NCI-H2171 (cell line): Measurements from ENCODE around the gene TSPAN17.
"Not testable (repeated sequence)": the region's sequence is repeated elsewhere in the genome, so short reads cannot be mapped to it uniquely, and the experiment has no call there.

Source experiments
- DNase-seq: peaks from one replicate; lab custom pipeline; 2025; lab: John Stamatoyannopoulos, UW

Gene TSPAN17

DNA sequence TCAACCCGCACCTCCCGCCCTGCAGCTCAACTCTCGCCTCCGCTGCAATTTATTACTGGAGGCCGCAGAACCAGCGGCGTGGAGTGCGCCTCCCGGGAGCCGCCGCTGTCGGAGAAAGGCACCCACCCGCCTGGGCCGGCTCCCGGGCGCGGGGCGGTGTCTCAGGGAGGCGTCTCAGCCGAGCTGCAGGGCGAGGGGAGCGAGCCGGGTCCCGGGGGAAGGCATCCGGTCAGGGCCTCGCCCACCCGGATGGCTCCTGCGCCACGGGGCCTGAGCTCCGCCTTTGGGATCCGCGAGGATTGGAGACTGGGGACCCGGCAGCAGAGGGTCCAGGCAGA, 32.9 kb downstream of the TSPAN17 start:
- DNase-seq, result no peak

DNA sequence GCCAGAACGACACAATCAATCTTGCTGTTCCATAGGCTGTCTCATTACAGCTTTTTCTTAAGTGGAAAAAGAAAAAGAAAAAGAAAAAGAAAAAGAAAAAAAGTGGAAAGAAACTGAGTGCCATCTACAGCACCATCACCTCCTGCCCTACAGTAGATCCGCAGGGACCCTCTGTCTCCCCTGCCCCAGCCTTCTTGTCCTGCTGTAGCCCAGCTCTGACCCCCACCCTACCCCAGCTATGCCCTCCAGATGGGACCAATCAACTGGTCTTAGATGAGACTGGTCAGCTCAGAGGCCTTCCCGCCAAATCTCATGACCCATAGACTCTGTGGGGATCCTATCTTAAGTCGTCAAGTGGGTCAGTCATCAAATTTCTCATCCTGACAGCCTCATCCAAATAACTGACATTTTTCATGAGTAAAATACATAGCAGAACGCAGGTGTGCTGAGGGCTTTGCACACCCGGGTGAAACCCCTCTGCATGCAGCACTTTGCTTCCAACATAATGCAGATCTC, 34.8 kb downstream of the TSPAN17 start:
- no peak for DNase-seq

DNA sequence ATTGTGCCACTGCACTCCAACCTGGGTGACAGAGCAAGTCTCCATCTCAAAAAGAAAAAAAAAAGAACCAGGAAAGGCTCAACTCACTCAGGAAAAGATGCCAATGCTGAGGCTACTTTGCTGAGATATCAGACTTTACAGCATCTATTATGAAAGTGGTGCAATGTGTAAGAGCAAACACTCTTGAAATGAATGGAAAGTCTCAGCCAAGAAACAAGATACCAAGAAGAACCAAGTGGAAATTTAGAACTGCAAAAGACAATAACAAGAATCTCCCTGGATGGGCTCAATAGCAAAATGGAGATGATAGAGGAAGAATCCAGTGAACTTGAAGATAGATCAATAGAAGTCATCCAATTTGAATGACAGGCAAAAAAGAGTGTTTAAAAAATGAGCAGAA, 37.7 kb downstream of the TSPAN17 start:
- DNase-seq, result no peak

DNA sequence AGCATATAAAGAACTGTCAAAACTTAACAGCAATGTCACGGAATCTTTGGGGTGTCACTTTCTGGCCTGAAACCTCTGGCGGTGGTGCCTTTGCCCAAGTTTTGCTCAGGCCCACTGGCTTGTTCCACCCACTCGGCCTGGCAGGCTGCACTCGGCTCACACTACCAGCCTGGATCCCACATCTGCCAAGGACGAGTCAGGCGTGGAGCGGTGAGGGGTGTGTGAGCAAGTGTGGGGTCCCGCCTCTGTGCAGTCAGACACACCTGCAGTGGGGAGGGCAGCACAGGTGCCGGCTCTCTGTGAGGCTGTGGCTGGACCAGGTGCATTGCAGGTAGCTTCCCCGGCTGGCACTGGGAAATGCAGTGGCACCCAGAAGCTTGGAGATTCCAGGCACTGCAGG, 40.0 kb downstream of the TSPAN17 start:
- DNase-seq, result no peak

DNA sequence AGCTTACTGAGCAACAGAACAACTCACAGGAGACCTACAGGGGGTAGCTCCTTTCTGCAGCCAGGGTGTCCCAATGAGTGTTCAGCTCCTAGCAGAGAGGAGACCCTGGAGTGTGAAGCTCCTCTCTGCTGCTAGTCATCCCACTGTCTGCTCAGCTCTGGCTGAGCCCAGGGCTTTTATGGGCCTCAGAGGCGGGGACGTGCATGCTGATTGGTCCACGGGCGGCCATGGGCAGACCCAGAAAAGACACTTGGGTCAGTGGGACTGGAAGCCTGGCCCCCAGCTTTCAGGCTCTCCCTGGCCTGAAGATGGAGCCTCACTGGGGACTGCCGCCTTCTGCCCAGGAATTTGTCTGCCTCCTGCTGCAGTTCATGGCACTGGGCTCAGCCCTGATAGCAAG, 40.6 kb downstream of the TSPAN17 start:
- no peak for DNase-seq

DNA sequence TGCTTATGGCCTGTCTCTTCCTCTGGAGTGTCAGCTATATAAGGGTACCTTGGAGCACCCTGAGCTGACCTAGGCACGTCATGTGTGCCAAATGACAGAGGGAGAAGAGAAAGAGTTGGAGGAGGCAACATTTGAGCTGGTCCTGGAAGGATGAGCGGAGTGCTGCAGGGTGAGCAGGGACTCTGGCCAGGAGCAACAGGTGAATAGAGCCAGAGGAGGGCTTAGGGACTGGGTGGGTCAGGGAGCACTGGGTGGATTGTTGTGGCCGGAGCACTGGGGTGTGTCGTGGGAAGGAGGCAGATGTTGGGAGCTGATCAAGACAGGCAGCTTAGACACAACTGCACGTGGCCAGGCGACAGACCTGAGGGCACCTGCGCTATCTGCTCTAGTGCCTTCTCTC, 43.6 kb downstream of the TSPAN17 start:
- no peak for DNase-seq

DNA sequence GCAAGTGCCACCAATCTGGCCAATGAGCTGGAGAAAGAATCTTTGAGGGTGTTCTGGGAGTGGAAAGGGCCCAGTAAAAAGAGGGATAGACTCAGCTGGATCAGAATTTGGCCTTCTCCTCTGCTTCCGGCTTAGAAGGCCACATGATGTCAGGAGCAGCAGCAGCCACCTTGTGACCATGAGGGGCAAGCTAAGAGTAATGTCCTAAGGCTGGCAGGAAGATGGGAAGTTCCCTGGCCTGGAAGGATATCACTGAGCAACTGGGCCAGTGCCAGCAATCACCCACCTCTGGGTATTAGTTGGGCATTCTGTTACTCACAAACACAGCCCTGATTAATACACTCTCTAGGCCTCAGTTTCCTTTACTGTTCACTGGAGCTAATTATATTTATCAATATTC, 44.2 kb downstream of the TSPAN17 start:
- no peak for DNase-seq

DNA sequence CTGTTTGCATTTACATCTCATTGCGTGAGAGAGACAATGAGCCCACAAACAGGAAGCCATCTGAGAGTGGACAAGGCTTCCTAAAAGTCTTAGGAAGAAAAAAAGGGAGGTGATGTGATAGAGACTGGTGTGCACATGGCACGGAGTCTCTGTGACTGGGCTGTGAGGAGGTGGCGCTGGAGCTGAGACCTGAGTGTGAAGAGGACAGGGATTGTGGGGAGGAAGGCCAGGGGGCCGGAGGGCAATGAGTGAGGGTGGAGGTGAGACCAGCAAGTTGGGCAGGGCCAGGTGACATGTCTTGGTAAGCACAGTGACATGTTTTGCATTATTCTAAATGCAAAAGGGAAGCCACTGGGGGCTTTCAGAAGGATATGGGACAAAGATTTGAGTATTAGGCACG, 45.0 kb downstream of the TSPAN17 start:
- no peak for DNase-seq

DNA sequence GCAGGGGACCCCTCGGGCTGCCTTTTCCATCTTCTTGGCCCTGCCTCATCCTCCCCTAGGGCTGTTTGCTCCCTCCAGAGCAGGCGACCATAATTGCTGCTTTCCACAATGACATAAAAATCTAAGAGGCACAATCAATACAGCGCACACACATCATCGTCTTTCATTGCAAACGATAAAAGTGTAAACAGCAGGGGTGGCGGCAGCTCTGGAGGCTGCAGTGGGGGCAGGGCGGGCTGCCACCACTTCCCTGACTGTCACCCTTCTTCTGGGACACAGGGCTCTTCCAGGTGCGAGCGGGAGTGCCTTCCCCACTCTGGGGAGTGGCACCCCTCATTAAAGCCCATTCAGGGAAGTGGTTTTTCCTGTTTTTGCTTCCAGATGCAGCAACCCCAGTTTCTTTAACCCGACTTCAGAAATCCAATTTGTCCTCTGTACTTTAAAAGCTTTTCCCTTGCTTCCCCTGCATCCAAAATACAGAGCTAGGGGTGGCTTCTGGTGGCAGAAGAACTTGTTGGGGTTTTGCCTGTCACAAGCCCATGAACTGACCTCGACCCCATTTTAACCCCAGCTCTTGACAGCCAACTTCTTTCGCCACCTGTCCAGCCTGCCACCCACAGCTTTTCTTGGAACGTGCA, 45.7 kb downstream of the TSPAN17 start:
- no peak for DNase-seq

DNA sequence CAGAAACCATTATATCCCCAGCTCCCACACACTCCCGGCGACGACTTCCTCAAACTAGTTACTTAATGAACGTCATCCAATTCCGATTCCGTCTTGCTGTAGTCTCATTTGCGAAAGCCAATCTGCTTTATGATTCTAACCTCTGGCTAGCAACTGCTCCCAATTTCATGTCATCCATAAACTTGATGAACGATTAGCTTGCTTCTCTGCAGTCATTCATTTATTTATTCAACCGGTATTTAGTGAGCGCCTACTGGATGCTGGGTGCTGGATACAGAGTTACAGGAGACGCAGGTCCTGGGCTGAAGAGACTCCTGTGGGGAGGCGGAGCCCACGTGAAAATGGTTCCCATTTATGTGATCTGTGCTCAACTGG, 46.2 kb downstream of the TSPAN17 start:
- no peak for DNase-seq

DNA sequence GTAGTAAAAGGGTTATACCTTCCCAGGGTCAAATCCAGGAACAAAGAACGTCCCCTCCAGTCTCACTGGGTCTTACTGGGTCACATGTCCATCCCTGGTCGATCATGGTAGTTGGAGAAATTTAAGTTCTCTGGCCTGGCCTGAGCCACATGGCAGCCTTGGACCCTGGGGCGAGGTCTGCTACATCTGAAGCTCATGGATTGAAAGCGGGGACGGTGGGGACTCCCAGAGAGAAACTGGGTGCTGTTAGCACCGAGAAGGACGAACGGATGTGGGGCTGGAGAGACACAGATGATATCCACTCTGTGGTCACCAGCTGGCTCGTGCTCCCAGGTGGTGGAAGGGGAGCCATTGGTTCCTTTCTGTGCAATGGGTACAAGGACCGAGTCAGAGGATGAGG, 46.9 kb downstream of the TSPAN17 start:
- DNase-seq, result no peak

DNA sequence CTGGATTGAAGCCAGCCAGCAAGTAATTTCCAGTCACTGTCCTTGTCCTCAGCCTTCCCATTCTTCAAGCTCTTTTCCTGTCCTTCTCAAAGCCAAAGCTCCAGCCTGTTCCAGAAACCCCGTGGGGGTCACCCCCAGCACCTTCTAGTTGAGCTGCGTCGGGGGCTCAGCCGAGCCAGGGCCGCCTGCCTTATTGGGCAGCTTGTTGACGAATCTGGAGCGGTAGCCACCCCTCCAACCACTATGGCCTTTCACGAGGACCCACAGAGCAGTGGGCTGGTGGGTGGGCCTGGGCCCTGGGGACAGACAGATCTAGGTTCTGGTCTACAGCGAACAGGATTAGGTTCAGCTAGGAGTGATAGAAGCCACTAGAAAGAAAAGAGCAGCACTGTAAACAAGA, 47.3 kb downstream of the TSPAN17 start:
- DNase-seq, result no peak

DNA sequence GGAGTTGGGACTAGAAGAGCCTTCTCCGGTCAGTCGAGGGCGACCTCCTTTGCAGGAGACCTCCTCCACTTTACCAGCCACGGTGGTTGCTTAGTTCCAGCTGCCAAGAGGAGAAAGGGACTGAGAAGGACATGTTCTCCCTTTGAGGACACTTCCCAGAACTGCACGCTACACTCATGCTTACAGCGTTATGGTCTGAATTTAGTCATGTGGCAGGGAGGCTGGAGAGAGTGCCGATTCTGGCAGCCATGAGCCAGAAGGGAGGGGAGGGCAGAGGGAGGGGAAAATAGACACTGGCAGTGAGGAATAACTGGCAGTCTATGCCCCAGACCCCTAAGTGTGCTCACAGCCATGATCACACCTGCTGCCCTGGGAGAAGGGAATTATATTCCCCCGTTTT, 47.8 kb downstream of the TSPAN17 start:
- no peak for DNase-seq

DNA sequence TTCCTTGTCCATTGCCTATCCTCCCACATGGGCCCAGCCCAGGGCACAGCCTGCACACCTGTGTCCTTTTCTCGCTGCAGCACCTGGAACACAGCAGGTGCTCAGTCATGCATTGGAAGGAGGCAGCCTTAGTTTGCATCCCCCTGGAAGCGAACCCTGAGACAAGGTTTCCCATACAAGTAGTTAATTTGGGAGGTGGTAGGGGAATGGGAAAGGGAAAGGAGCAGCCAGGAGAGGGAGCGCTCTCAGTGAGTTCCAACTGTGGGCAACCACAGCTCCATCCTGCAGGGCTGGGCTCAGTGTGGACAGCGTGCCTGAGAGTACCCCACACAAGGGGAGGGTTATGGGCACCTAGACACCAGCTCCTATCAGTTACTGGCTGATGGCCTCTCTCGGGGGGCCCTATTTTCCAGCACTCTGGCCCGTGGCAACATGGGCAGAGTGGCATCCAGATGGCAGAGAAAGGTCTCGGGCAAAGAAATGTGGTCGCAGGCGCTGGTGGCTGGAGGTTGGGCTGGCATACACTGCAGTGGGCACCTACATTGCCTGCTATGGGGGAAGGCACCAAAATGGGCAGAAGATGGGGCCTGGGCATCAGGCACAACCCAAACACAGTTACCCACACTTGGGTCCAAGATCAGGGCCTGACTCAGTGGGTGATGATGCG, 50.1 kb downstream of the TSPAN17 start:
- peak; percentile 16 for DNase-seq

DNA sequence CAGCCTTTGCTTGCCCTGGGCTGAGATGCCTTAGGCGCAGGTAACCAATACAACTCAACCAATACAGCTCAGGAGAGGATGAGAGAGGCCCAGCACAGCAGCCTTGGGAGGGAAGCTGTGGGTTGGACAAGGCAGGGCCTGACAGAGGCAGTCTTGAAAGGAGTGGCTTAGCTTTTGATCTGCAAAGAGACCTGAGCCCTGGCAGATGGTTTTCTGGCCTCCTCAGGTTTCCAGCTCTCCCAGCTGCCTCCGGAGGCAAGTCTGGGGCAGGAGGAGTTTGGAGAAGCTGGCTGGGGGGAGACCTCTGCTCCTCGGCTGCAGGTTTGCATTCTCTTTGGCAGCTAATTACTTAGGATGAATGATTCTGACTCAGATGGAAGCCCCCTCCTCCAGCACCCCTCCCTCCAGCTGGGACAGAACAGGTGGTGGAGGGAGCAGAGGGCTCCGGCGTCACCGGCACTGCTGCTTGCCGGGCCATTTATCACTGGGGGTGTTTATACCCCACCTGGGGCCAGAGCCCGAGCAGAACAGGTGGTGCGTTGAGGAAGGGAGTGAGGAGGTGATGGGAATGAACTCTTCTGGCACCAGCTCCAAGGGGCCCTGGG, 50.8 kb downstream of the TSPAN17 start:
- peak; percentile 95 for DNase-seq

DNA sequence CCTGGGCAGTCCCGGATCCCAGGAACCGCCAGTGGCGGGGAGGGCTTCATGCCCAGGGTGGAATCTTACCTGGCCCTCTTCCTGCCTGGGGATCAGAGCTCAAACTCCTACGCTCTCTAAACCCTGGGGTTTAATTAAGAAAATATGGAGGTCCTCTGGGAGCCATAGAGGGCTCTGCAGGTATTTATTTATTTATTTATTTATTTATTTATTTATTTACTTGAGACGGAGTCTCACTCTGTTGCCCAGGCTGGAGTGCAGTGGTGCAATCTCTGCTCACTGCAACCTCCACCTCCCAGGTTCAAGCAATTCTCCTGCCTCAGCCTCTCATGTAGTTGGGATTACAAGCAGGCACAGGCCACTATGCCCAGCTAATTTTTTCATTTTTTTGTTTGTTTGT, 52.2 kb downstream of the TSPAN17 start:
- not testable (repeated sequence) for DNase-seq

DNA sequence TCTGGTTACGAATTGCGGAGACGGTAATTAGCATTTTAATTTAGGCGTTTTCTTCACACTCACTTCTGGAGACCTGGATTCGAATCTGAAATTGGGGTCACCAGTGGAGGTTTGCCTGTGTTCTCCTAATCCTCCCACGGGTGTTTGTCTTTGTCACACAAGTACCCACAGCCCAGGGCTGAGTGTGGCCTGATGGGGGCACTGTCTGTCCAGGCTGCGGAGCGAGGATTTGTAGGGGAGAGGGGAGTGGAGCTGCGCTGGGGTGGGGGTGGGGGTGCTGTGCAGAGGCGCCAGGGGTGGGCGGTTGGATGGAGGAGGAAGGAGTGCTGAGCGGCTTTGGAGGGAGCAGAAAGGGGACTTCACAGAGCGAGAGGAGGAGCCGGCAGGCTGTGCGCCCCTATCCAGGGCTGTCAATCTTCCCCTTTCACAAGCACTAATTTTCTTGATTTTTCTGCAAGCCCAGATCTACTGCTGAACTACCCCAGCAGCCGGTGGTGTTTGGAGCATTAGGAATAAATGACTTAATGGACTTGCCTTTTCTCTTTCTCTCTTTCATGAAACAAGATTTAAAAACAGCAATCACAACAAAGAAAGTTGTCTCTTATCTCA, 53.1 kb downstream of the TSPAN17 start:
- no peak for DNase-seq

DNA sequence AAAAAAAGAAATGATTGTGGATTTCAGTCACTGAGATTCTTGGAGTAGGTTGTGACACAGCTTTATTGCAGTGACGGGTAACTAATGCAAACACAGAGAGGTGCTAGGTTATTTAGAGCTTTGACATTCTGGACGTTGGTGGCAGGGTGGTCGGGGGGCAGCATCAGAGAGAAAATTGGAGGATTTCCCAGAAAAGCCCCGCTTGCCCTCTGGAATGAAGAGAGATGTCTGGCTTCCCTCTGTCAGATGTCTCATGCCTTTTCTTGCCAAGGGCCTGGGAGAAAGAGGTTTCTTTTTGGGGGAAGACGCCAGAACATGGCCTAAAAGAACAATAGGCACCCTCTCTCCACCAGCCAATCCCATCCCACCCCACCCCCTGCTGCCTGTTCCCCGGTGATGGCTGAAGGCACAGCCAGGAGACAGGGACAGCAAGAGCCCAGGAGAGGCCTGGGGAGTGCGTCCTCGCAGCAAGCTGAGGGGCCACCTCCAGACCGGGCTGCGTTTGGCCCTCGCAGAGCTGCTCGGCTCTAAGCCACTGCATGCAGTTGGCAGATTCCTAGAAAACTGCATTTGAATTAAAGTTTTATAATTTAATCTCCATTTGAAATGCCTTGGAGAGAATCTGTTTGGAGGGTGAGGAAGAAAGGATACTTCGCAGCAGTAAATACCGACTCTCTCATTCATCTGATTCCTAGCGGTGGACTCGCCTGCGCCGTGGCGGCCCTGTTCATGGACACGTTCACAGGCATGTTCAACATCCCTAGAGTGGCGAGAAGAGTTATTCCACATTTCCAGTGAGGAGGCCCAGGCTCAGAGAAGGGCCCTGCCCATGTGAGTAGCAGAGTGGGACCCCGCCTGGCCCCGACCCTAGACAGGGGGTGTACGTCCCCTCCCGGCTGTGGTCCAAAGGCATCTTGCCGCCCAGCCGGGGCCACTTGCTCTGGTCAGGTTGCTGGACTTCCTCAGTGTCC, 55.7 kb downstream of the TSPAN17 start:
- no peak for DNase-seq

DNA sequence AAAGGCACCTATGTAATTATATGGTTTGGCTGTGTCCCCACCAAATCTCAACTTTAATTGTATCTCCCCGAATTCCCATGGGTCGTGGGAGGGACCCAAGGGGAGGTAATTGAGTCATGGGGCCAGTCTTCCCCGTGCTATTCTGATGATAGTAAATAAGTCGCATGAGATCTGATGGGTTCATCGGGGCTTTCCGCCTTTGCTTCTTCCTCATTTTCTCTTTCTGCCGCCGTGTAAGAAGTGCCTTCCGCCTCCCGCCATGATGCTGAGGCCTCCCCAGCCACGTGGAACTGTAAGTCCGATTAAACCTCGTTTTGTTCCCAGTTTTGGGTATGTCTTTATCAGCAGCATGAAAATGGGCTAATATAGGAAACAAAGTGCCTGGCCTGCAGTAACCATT, 56.6 kb downstream of the TSPAN17 start:
- DNase-seq, result no peak

DNA sequence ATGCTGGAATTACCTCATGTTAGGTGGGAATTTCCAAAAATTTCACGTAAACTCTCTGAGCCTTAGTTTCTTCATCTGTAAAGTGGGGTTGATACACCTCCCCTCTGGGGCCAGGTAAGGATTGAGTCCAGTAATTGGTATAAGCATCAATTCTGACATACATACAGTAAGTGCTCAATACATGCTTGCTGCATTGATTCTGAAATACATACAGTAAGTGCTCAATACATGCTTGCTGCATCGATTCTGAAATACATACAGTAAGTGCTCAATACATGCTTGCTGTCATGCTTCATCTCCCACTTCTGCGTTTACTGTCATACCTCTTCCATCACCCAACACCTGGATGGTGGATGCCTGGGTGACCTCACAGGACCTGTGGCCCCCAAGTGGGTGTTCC, 57.1 kb downstream of the TSPAN17 start:
- no peak for DNase-seq

DNA sequence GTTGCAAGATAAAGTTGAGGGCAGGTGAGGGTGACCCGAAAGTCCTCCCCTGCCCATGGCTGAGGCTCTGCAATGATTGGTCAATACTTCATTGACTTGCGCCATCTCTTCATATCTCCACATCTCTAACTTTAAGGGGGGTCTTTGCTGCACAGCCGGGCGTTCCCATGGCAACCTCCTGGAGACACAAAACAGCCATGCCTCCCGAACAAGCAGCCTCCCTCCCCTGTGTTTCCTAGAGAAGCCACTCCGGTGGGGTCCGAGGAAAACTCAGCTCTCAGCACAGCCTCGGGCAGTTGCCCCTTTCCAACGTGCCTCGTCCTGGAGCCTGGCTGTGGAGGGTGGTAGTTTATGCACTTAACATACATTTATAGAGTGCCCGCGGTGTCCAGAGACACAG, 57.5 kb downstream of the TSPAN17 start:
- DNase-seq, result no peak
